T1000 (cell line): ENCODE measurements around the gene KCNA2.

ENCODE experiments used
- DNase-seq: peaks from one replicate; lab custom pipeline; 2025; ENCODE audit warnings: mixed read lengths; lab: John Stamatoyannopoulos, UW

KCNA2 gene

GRCh38 chr1:110605901-110606656 is at the start of gene KCNA2:
TSS of gene KCNA2 (minus strand) at chr1:110606358. CDS start at chr1:110604782, 1,576 bp downstream.
- no peak for DNase-seq

- no peak for DNase-seq
These were observed 44.5 kb upstream of the KCNA2 start for GRCh38 chr1:110650609-110651008.

DNA sequence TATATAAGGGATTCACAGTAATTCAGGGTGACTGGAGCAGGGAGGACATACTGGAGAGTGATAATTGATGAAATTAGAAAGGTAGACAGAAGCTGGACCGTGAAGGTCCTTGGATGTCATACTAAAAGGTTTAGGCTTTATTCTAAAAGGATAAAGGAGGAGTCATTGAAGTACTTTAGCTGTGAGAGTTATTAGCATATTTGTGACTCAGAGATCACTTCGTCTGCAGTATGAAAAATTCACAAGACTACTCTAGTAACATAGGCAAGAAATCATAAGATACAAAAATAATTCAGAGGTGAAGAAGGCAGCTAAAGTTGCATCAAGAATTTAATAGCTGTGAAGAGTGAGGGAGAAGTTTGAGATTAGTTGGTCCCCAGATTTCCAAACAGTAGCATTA is 42.3 kb upstream of the KCNA2 start:
- no peak for DNase-seq

GRCh38 chr1:110647254-110647891 is 41.2 kb upstream of the KCNA2 start:
- no peak for DNase-seq

GRCh38 chr1:110645821-110646735 is 39.9 kb upstream of the KCNA2 start:
- no peak for DNase-seq

GRCh38 chr1:110645211-110645610 is 39.1 kb upstream of the KCNA2 start:
- DNase-seq: no peak

DNA sequence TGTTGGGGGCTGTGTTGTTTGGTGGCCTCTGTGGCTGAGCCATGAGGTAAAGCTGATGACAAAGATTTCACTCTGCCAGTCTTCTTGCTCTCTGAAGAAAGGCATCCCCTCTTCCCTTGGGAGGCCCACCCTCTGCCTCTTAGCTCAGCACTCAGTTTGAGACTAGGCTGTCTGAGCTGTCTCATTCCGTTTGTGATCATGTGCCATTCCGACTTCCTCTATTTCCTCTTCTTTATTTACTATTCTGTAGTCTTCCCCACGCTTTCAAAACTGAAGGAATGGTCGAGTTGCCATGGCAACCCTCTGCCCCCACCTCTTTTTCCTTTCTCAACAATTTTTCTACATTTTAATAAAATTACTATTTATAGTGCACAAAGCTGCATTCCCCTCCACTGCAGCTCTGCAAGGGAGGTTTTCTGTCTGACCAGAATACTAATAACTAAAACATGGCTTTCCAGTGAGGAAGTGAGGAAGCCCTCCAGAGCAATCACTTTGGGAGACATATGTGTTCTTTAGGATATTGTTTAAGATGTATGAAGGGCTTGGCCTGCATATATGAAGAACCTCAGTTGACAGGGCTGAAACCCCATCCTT is 37.8 kb upstream of the KCNA2 start:
- DNase-seq: no peak

- no peak for DNase-seq
These were observed 33.7 kb upstream of the KCNA2 start for GRCh38 chr1:110639724-110640386.

GRCh38 chr1:110638556-110638955 is 32.4 kb upstream of the KCNA2 start:
- DNase-seq: no peak

DNA sequence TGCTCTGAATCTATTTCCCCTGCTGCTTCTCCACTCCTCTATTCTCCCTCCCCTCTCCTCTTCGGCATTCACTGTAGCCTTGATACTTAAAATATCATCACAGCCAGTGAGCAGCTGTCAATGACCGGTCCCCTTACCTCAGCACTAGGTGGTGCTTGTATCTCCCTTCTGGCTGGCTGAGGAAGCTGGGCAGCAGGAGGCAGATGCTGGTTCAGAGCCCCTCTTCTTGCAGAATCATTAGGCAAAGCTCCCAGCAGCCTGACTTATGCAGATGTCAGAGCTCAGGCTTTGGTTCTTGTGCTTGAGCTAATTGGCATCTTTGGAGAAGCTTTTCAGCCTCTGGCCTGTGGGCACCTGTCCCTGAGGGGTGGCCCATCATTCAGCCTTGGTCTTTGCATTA is 31.9 kb upstream of the KCNA2 start:
- no peak for DNase-seq

DNA sequence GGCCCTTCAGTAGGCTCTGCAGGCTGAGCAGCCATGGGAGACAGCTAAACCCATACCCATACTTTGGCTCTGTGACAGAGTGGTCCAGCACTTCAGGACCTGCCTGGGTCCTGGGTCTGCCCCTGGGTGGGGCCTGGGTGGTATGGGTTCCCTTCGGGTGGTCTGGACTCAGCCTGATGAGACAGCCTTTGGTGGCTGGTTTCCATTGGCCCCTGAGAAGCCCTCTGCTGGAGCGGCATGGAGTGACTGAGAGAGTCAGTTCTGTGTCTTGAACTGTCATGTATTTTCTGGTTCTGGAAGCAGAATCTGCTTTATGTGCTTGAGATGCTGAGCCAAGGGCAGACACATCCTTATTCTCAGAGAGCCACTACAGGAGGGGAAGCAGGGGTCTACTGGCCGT is 31.3 kb upstream of the KCNA2 start:
- no peak for DNase-seq

GRCh38 chr1:110636149-110636935 is 30.2 kb upstream of the KCNA2 start:
- no peak for DNase-seq

DNA sequence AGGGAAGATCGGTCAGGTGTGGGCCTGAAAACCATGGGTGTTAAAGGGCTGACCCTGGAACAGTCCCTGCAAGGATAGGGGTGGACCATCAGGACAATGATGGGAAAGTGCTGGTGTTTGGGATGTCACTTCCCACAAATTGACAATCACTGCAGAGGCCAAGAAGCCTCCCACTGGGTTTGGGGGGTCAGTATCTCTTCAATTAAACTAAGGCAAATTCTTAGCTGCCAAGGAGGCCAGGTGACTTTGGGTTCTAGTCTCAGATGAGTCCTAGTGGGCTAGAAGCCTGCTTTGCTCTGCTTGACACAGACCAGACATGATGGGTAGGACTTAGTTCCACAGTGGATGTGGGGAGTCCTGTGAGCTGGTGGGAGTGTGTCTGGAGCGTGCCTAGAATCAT is 29.3 kb upstream of the KCNA2 start:
- no peak for DNase-seq

DNA sequence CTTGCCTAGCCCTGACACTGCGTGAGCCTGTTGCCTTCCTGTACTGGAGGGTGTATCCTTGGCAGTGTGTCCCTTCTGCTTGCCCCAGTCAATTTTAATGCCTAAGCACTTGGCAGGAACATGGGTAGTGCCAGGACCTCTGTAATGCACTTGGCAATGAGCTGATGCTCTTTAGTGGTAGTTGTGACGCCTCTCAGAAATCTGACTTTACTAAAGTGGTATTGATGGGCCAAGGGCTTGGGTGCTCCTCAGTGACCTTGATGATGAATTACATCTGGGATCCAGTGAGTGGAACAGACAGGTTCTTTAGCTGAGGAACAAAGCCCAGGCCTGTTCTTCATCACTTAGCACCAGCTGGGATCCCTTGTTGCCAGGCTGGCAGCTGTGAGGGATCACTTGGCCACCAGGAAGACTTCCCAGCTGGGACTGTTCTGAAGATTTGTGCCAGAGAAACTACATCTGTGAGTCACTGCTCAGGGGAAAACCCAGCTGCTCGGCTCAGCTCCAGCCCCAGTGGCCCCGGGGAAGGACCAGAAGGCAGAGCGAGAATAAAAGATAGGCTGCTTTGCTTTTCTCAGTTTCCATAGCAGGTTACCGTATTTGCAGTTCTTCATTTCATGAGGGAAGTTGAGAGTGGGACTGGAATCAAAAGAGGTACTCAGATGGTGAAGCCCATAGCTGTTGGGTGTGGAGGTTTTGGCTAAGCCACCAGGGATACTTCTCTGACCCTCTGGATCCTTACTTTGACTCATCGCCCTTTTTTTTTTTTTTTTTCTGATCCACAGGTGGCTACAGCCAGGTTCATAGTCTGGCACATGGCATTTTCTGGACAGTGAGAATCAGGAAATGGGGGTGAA is 28.5 kb upstream of the KCNA2 start:
- peak; percentile 3 for DNase-seq

- no peak for DNase-seq
These were observed 27.9 kb upstream of the KCNA2 start for GRCh38 chr1:110634086-110634454.

DNA sequence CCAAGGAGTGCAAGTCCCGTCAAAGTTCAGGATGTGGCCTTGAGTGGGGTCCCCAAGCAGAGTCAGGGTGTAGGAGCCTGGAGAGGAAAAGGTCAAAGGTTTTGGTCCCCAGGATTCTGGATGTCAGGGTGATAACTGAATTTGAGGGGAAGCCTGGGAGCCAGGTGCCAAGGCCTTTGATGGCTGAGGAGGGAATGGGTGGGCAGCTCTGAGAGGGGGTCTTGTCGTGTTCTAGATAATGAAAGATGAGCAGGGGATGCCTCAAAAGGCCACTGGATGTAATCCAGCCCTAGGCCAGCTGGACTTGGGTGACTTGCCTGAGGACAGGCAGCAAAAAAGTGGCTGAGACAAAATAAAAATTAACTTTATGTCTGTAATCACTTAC is 27.5 kb upstream of the KCNA2 start:
- DNase-seq: no peak

DNA sequence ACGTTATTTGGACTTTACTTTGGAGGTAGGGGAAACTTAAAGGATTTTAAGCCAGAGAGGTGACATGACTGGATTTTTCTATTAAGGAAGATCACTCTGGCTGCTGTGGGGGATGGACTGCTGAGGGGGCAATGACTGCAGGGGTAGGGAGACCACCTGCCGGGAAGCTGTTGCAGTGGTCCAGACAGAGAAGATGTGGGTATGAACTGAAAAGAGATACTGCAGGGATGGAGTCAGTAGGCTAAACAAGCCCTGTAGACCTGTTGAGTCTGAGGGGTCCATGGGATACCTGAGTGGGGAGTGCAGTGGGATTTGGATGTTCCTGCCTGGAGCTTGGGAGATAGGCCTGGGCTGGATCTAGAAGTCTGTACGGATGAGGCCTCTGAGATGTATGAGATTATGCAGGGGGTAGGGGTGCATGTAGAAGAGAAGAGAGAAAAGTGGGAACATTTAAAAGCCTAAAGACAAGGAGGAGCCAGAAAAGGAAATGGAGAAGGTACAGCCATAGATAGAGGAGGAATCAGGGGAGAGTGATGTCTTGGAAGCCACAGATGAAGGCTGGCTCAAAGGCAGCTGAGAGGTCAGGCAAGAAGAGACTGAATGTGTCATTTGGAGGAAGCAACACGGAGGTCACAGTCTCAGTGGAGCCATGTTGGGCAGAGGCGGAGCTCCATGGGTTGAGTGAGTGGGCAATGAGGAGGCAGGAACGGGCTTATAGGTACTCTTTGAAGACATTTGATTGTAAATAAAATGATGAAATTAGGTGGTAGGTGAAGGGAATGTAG is 25.9 kb upstream of the KCNA2 start:
- DNase-seq: no peak

DNA sequence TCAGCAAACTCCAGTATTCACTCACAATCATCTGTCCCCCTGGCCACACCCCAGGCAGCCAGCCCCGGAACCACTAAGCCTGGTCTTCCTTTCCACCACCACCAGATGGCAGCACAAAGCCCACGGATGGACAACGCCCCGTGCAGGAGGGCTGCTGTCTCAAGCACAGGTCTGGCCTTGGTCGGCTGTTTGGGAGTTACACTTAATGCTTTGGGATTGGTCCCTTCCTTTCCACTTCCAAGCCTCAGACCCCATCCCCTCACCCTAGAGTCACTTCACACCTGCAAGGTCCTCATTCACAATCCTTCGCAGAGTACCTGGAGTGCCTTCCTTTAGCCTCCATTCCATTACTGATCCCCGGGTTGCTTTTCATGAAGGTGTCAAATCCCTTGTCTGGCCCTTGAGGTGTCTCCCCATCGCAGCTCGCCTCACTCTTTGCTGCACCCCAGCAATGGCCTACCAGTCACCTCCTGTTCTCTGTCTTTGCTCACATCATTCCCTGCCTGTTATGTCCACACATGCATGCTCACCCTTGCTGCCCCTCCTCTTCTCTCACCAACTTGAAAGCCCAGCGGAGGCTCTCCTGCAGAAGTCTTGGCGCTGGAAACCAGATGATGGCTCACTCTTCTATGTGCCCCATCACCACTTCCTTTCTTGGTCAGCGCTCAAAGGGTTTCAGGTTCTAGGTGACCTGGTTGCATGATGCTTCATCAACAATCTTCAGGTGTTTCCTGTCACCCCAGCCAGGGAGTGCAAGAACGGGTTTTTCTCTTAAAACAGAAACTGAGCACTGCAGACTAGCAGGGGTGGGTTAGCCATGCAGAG is 24.9 kb upstream of the KCNA2 start:
- DNase-seq: no peak
